GM23338 (cell line): ENCODE results near the gene RAC2. TPM values are rescaled to one million over a fixed set of nuclear protein-coding genes. Genes with fewer than 3 reads are reported as not detected.

Experiments
- ATAC-seq: fragments of 200-7000 bp; cut with Tn5 transposase; 3 replicates; pipeline ENCODE4 v1.9.1; 2020
- DNase-seq: peaks from one replicate; pipeline ENCODE4 v3.0.0-alpha.2; 2015; ENCODE audit warnings: low spot score
- H2AFZ ChIP-seq: fragments of 200-600 bp; sonication (generic); 2 replicates; pipeline ENCODE4 v1.8.0; 2016; ENCODE audit warnings: antibody characterized with exemption, mild to moderate bottlenecking, moderate library complexity
- H3F3A ChIP-seq: fragments of 200-600 bp; sonication (generic); replicated peaks from 2 replicates; pipeline ENCODE4 v1.8.0; 2017; ENCODE audit warnings: antibody characterized with exemption, mixed run types, low read depth
- H3K27ac ChIP-seq: fragments of 200-600 bp; sonication (generic); 2 replicates; pipeline ENCODE4 v1.6.1; 2016; ENCODE audit warnings: low read depth
- H3K27me3 ChIP-seq: fragments of 200-600 bp; sonication (generic); 2 replicates; pipeline ENCODE4 v1.8.0; 2016; ENCODE audit warnings: mild to moderate bottlenecking, mixed run types, moderate library complexity; ENCODE audit not compliant: insufficient read depth
- H3K36me3 ChIP-seq: fragments of 200-600 bp; sonication (generic); 2 replicates; pipeline ENCODE4 v1.8.0; 2016; ENCODE audit warnings: mild to moderate bottlenecking; ENCODE audit not compliant: insufficient read depth
- H3K4me1 ChIP-seq: fragments of 200-600 bp; sonication (generic); 2 replicates; pipeline ENCODE4 v1.8.0; 2016; ENCODE audit warnings: mild to moderate bottlenecking, moderate library complexity; ENCODE audit not compliant: insufficient read depth
- H3K4me2 ChIP-seq: fragments of 200-600 bp; sonication (generic); 2 replicates; pipeline ENCODE4 v1.7.1; 2017; ENCODE audit warnings: mixed run types
- H3K4me3 ChIP-seq: fragments of 200-600 bp; sonication (generic); 2 replicates; pipeline ENCODE4 v1.6.1; 2016; ENCODE audit warnings: mixed run types
- H3K79me2 ChIP-seq: fragments of 200-600 bp; sonication (generic); replicated peaks from 2 replicates; pipeline ENCODE4 v1.8.0; 2017; ENCODE audit warnings: mild to moderate bottlenecking; ENCODE audit not compliant: insufficient read depth
- H3K9me2 ChIP-seq: fragments of 200-600 bp; sonication (generic); 2 replicates; pipeline ENCODE4 v1.8.0; 2017; ENCODE audit not compliant: insufficient read depth
- H4K20me1 ChIP-seq: fragments of 200-600 bp; sonication (generic); replicated peaks from 2 replicates; pipeline ENCODE4 v1.8.0; 2017; ENCODE audit warnings: mild to moderate bottlenecking; ENCODE audit not compliant: insufficient read depth
- H3K27ac Mint-ChIP-seq: 2 replicates; pipeline ENCODE4 v1.8.0; 2020; ENCODE audit warnings: inconsistent platforms, mild to moderate bottlenecking, moderate library complexity, mixed read lengths
- H3K27me3 Mint-ChIP-seq: 3 replicates; pipeline ENCODE4 v1.8.0; 2022; ENCODE audit warnings: low read depth, mild to moderate bottlenecking, moderate library complexity, mixed read lengths, inconsistent platforms; ENCODE audit not compliant: insufficient read depth, poor library complexity
- H3K36me3 Mint-ChIP-seq: 3 replicates; pipeline ENCODE4 v1.8.0; 2021; ENCODE audit warnings: low read depth, mild to moderate bottlenecking, inconsistent platforms, moderate library complexity, mixed read lengths
- H3K4me1 Mint-ChIP-seq: 3 replicates; pipeline ENCODE4 v1.8.0; 2020; ENCODE audit warnings: mild to moderate bottlenecking, inconsistent platforms, mixed read lengths
- H3K4me3 Mint-ChIP-seq: 3 replicates; pipeline ENCODE4 v1.8.0; 2021; ENCODE audit warnings: moderate library complexity, mild to moderate bottlenecking, inconsistent platforms, mixed read lengths
- H3K9me3 Mint-ChIP-seq: 3 replicates; pipeline ENCODE4 v1.8.0; 2020; ENCODE audit warnings: moderate library complexity, mild to moderate bottlenecking, inconsistent platforms, mixed read lengths
- EZH2 ChIP-seq: fragments of 200-600 bp; sonication (generic); IDR thresholded peaks from one replicate; pipeline ENCODE4 v1.8.0; 2017; ENCODE audit warnings: antibody characterized with exemption, mild to moderate bottlenecking, low read depth; ENCODE audit not compliant: unreplicated experiment
- EZH2phosphoT487 ChIP-seq: fragments of 200-600 bp; sonication (generic); IDR thresholded peaks from one replicate; pipeline ENCODE4 v1.8.1; 2018; ENCODE audit warnings: antibody characterized with exemption; ENCODE audit not compliant: unreplicated experiment
- NANOG ChIP-seq: IDR thresholded peaks from 2 replicates; pipeline ENCODE4 v1.6.1; 2016; ENCODE audit warnings: antibody characterized with exemption, borderline replicate concordance
- POLR2AphosphoS5 ChIP-seq: IDR thresholded peaks from 2 replicates; pipeline ENCODE4 v1.6.1; 2016; ENCODE audit warnings: antibody characterized with exemption, low read depth
- STAT1 ChIP-seq: IDR thresholded peaks from one replicate; pipeline ENCODE4 v1.6.1; 2016; ENCODE audit warnings: antibody characterized with exemption; ENCODE audit not compliant: unreplicated experiment
- polyA plus RNA-seq: library from polyadenylated mRNA; unstranded; fragments of >200 nt; fragmentation: Nextera tagmentation; extraction: Ambion mirVana; gene quantifications from 2 replicates; pipeline ENCODE4 v1.2.1, GENCODE V29; 2016
- total RNA-seq: library from RNA; depleted of rRNA; stranded (reverse); fragments of >200 nt; shearing (Covaris generic); gene quantifications from 2 replicates; pipeline ENCODE4 v1.2.3, GENCODE V29; 2014
- TF ChIP-seq, protein P1 (sequence below): fragments of 250-450 bp; sonication (Bioruptor Pico); IDR thresholded peaks from 2 replicates; pipeline ENCODE4 v1.5.0; 2020; ENCODE audit warnings: mild to moderate bottlenecking, moderate library complexity
- TF ChIP-seq, protein P2 (sequence below), 2 experiments: fragments of 200-600 bp in 1 of 2; sonication (generic) in 1 of 2; conservative IDR thresholded peaks; 2 replicates each; pipeline versions ENCODE4 v1.5.1 to v1.6.1; 2016 to 2017; ENCODE audit warnings: antibody characterized with exemption in 2 of 2, low read depth in 2 of 2, mild to moderate bottlenecking in 2 of 2, moderate library complexity in 1 of 2

RAC2 gene
- total and polyA plus RNA-seq, 2 experiments from 2014 or later: 2.4 to 2.7 TPM

DNA sequence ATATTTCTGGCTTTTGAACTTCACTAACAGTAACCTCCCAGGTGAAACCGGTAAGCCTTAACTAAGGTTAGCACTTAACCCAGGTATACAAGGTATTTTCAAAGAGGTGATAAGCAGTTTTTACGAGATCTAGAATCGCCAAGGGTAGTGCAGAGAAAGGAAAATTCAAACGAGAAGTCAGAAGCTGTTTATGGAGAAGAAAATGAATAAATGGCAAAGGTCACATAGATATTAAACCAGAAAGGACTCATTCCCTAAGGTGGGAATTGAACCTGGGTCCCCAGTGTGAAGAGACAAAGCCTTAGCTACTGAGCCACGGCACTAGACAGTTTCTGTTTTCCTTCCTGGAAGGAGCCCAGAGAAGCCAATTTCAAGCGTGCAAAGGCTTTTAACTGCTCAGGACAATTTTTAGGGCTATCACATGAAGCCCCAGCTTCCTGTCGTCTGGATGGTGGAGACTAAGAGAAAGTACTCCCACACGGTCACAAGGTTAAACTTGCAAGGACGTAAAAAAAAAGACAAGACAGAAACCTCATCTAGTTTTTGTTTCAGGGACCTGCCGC, 50.4 kb downstream of the RAC2 start (continued):
- TF ChIP-seq, protein P1, sequence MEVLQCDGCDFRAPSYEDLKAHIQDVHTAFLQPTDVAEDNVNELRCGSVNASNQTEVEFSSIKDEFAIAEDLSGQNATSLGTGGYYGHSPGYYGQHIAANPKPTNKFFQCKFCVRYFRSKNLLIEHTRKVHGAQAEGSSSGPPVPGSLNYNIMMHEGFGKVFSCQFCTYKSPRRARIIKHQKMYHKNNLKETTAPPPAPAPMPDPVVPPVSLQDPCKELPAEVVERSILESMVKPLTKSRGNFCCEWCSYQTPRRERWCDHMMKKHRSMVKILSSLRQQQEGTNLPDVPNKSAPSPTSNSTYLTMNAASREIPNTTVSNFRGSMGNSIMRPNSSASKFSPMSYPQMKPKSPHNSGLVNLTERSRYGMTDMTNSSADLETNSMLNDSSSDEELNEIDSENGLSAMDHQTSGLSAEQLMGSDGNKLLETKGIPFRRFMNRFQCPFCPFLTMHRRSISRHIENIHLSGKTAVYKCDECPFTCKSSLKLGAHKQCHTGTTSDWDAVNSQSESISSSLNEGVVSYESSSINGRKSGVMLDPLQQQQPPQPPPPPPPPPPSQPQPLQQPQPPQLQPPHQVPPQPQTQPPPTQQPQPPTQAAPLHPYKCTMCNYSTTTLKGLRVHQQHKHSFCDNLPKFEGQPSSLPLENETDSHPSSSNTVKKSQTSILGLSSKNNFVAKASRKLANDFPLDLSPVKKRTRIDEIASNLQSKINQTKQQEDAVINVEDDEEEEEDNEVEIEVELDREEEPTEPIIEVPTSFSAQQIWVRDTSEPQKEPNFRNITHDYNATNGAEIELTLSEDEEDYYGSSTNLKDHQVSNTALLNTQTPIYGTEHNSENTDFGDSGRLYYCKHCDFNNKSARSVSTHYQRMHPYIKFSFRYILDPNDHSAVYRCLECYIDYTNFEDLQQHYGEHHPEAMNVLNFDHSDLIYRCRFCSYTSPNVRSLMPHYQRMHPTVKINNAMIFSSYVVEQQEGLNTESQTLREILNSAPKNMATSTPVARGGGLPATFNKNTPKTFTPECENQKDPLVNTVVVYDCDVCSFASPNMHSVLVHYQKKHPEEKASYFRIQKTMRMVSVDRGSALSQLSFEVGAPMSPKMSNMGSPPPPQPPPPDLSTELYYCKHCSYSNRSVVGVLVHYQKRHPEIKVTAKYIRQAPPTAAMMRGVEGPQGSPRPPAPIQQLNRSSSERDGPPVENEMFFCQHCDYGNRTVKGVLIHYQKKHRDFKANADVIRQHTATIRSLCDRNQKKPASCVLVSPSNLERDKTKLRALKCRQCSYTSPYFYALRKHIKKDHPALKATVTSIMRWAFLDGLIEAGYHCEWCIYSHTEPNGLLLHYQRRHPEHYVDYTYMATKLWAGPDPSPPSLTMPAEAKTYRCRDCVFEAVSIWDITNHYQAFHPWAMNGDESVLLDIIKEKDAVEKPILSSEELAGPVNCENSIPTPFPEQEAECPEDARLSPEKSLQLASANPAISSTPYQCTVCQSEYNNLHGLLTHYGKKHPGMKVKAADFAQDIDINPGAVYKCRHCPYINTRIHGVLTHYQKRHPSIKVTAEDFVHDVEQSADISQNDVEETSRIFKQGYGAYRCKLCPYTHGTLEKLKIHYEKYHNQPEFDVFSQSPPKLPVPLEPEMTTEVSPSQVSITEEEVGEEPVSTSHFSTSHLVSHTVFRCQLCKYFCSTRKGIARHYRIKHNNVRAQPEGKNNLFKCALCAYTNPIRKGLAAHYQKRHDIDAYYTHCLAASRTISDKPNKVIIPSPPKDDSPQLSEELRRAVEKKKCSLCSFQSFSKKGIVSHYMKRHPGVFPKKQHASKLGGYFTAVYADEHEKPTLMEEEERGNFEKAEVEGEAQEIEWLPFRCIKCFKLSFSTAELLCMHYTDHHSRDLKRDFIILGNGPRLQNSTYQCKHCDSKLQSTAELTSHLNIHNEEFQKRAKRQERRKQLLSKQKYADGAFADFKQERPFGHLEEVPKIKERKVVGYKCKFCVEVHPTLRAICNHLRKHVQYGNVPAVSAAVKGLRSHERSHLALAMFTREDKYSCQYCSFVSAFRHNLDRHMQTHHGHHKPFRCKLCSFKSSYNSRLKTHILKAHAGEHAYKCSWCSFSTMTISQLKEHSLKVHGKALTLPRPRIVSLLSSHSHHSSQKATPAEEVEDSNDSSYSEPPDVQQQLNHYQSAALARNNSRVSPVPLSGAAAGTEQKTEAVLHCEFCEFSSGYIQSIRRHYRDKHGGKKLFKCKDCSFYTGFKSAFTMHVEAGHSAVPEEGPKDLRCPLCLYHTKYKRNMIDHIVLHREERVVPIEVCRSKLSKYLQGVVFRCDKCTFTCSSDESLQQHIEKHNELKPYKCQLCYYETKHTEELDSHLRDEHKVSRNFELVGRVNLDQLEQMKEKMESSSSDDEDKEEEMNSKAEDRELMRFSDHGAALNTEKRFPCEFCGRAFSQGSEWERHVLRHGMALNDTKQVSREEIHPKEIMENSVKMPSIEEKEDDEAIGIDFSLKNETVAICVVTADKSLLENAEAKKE: no peak
- TF ChIP-seq NANOG: no peak
- no peak for TF ChIP-seq EZH2
- TF ChIP-seq STAT1: no peak
- no peak for TF ChIP-seq POLR2AphosphoS5

DNA sequence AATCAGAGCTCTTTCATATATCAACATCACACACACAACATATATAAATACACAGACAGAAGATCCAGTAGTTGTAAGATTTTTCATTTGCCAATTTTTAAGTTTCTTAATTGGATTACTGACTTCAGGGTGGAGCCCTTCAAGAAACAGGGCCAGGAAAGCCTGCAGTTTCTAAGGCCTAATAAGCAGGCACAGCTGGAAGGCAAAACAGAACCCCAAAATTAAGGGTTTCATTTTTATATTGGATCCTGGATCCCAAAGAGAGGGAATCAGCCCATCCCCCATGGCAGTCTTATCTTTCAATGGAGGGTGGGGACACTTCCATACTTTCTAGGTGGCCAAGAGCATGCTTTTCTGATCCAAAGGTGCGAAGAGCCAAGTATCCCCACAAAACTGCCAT, 51.3 kb downstream of the RAC2 start:
- H3K9me3 Mint-ChIP-seq: peaks cover 23% of the 10 kb centered on the region
- no peaks in the 10 kb centered on the region for H3K27me3 ChIP-seq
- H3K79me2 ChIP-seq: no peaks in the 10 kb centered on the region
- peaks cover 22% of the 10 kb centered on the region for H3K4me1 ChIP-seq
- no peaks in the 10 kb centered on the region for H4K20me1 ChIP-seq
- H3F3A ChIP-seq: peaks cover 5% of the 10 kb centered on the region; the same call in 1 of the 2 replicates
- no peak overlapping the region for H3K4me3 Mint-ChIP-seq
- H3K4me1 Mint-ChIP-seq: peaks cover 26% of the 10 kb centered on the region
- H2AFZ ChIP-seq: no peak overlapping the region
- peaks cover 39% of the 10 kb centered on the region for H3K36me3 Mint-ChIP-seq
- DNase-seq (no peak), ATAC-seq (no peak)
- H3K27ac ChIP-seq: no peak overlapping the region
- H3K4me2 ChIP-seq: no peak overlapping the region
- peaks cover 5% of the 10 kb centered on the region; the same call in 1 of the 2 replicates for H3K36me3 ChIP-seq
- no peaks in the 10 kb centered on the region for H3K9me2 ChIP-seq
- peaks cover 5% of the 10 kb centered on the region for H3K27me3 Mint-ChIP-seq
- no peak overlapping the region for H3K27ac Mint-ChIP-seq
- no peak overlapping the region for H3K4me3 ChIP-seq
- TF ChIP-seq, protein P2, sequence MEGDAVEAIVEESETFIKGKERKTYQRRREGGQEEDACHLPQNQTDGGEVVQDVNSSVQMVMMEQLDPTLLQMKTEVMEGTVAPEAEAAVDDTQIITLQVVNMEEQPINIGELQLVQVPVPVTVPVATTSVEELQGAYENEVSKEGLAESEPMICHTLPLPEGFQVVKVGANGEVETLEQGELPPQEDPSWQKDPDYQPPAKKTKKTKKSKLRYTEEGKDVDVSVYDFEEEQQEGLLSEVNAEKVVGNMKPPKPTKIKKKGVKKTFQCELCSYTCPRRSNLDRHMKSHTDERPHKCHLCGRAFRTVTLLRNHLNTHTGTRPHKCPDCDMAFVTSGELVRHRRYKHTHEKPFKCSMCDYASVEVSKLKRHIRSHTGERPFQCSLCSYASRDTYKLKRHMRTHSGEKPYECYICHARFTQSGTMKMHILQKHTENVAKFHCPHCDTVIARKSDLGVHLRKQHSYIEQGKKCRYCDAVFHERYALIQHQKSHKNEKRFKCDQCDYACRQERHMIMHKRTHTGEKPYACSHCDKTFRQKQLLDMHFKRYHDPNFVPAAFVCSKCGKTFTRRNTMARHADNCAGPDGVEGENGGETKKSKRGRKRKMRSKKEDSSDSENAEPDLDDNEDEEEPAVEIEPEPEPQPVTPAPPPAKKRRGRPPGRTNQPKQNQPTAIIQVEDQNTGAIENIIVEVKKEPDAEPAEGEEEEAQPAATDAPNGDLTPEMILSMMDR (conservative IDR thresholded peaks at IDR 0.05; ENCODE audit: low read depth in 2 of 2): no peak
- TF ChIP-seq, protein P1: no peak
- TF ChIP-seq POLR2AphosphoS5 (no peak), EZH2phosphoT487 (no peak)
